HG03342 (cell line): ENCODE data around the gene PCDHB12.
"Not testable (repeated sequence)": the region's sequence is repeated elsewhere in the genome, so short reads cannot be mapped to it uniquely, and the experiment has no call there.

Experiments used
- ATAC-seq: cut with Tn5 transposase; IDR thresholded peaks from one replicate; pipeline ENCODE4 v1.9.1; 2021; ENCODE audit warnings: mild to moderate bottlenecking, moderate library complexity; ENCODE audit not compliant: unreplicated experiment

PCDHB12 gene

GRCh38 chr5:141201646-141202045 is 6.9 kb upstream of the PCDHB12 start:
- not testable (repeated sequence) for ATAC-seq

- ATAC-seq: not testable (repeated sequence)
Measured at GRCh38 chr5:141210281-141210680, 1.8 kb downstream of the PCDHB12 start.

- ATAC-seq: not testable (repeated sequence)
Measured at GRCh38 chr5:141210849-141211248, 2.3 kb downstream of the PCDHB12 start.

- not testable (repeated sequence) for ATAC-seq
Measured at GRCh38 chr5:141213656-141214339, 5.3 kb downstream of the PCDHB12 start, which contains the start of gene PCDHB13. Gene PCDHB13, plus strand, starts transcription at chr5:141213919. Its CDS starts 205 bp downstream, at chr5:141214124.

GRCh38 chr5:141214583-141214982 is 6.1 kb downstream of the PCDHB12 start:
- ATAC-seq: not testable (repeated sequence)

GRCh38 chr5:141215504-141215903 is 7.0 kb downstream of the PCDHB12 start:
- not testable (repeated sequence) for ATAC-seq

GRCh38 chr5:141216035-141216434 is 7.5 kb downstream of the PCDHB12 start:
- ATAC-seq: not testable (repeated sequence)

GRCh38 chr5:141223112-141223783 is 14.7 kb downstream of the PCDHB12 start, which contains the start of gene PCDHB14:
Gene PCDHB14, plus strand, starts transcription at chr5:141223343. Its CDS starts 163 bp downstream, at chr5:141223506.
- no peak for ATAC-seq

GRCh38 chr5:141224844-141225243 is 16.3 kb downstream of the PCDHB12 start:
- ATAC-seq: not testable (repeated sequence)

GRCh38 chr5:141225421-141225820 is 16.9 kb downstream of the PCDHB12 start:
- not testable (repeated sequence) for ATAC-seq

GRCh38 chr5:141234109-141234667 is 25.7 kb downstream of the PCDHB12 start:
- ATAC-seq: no peak

GRCh38 chr5:141235922-141236321 is 27.4 kb downstream of the PCDHB12 start:
- ATAC-seq: not testable (repeated sequence)

GRCh38 chr5:141236516-141237313 is 28.2 kb downstream of the PCDHB12 start:
- no peak for ATAC-seq

- no peak for ATAC-seq
Measured at GRCh38 chr5:141241496-141241895, 33.0 kb downstream of the PCDHB12 start.

- ATAC-seq: no peak
Measured at GRCh38 chr5:141245250-141245717, 36.8 kb downstream of the PCDHB12 start, which contains the start of gene PCDHB15. Gene PCDHB15, plus strand, starts transcription at chr5:141245395. Its CDS starts 184 bp downstream, at chr5:141245579.

- not testable (repeated sequence) for ATAC-seq
Measured at GRCh38 chr5:141246971-141247370, 38.5 kb downstream of the PCDHB12 start.

- ATAC-seq: not testable (repeated sequence)
Measured at GRCh38 chr5:141247434-141247833, 38.9 kb downstream of the PCDHB12 start.

- ATAC-seq: no peak
Measured at GRCh38 chr5:141250576-141250975, 42.1 kb downstream of the PCDHB12 start.

- no peak for ATAC-seq
Measured at GRCh38 chr5:141258464-141258863, 49.9 kb downstream of the PCDHB12 start.

- no peak for ATAC-seq
Measured at GRCh38 chr5:141258948-141259347, 50.4 kb downstream of the PCDHB12 start.
